Mesothelial cell of epicardium (in vitro differentiated cells): Measurements from ENCODE around the gene PSAPL1. TPM values are rescaled to one million over a fixed set of nuclear protein-coding genes. Genes with fewer than 3 reads are reported as not detected.
"Not testable (repeated sequence)": the region's sequence is repeated elsewhere in the genome, so short reads cannot be mapped to it uniquely, and the experiment has no call there.

Source experiments
- DNase-seq, 2 experiments: peaks; one replicate each; pipeline ENCODE4 v3.0.0; 2021; ENCODE audit warnings: low spot score in 2 of 2; ENCODE audit not compliant: unreplicated experiment in 2 of 2
- H3K27ac Mint-ChIP-seq: 2 replicates; pipeline ENCODE4 v1.8.0; 2021; ENCODE audit warnings: mixed read lengths
- H3K27me3 Mint-ChIP-seq: 2 replicates; pipeline ENCODE4 v1.8.0; 2021; ENCODE audit warnings: low read depth, mixed read lengths
- H3K36me3 Mint-ChIP-seq: 2 replicates; pipeline ENCODE4 v1.8.0; 2021; ENCODE audit warnings: mixed read lengths
- H3K4me1 Mint-ChIP-seq: 2 replicates; pipeline ENCODE4 v1.8.0; 2021; ENCODE audit warnings: mixed read lengths
- H3K4me3 Mint-ChIP-seq: 2 replicates; pipeline ENCODE4 v1.8.0; 2021; ENCODE audit warnings: mild to moderate bottlenecking, moderate library complexity, mixed read lengths
- H3K9me3 Mint-ChIP-seq: 2 replicates; pipeline ENCODE4 v1.8.0; 2021; ENCODE audit warnings: mixed read lengths
- total RNA-seq: library from RNA; stranded (reverse); gene quantifications from 3 replicates; pipeline ENCODE4 v1.2.1, GENCODE V29; 2021
- TF ChIP-seq, protein P1 (sequence below): fragments of 200-600 bp; sonication (generic); IDR thresholded peaks from one replicate; pipeline ENCODE4 v1.5.0; 2021; ENCODE audit warnings: antibody characterized with exemption; ENCODE audit not compliant: unreplicated experiment

PSAPL1 gene
- total RNA-seq, 1 donor from 2014 or later: not detected

DNA sequence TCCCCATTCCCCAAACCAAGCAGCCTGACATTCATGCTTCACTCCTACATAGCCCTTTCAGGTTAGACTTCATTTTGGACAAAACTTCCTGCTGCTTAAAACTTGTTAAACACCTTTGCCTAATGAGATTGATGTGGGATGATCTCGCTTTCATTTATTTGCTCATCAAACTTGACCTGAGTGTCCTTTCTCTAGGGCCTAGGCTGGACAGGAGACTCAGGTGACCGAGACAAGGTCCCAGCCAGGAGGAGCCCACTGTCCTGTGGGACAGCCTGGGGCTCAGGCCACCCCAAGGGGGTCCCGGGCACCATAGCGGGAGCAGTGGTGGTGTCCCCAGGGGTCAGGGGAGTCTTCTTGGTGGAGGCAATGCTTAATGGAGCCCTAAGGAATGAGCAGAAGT, 23.7 kb upstream of the PSAPL1 start:
- Mint-ChIP-seq H3K27ac (no peak overlapping the region), H3K4me3 (no peak overlapping the region), H3K36me3 (no peaks in the 10 kb centered on the region), H3K27me3 (no peaks in the 10 kb centered on the region), H3K9me3 (no peaks in the 10 kb centered on the region), H3K4me1 (peaks cover 11% of the 10 kb centered on the region)
- no peak for DNase-seq
- TF ChIP-seq, protein P1, sequence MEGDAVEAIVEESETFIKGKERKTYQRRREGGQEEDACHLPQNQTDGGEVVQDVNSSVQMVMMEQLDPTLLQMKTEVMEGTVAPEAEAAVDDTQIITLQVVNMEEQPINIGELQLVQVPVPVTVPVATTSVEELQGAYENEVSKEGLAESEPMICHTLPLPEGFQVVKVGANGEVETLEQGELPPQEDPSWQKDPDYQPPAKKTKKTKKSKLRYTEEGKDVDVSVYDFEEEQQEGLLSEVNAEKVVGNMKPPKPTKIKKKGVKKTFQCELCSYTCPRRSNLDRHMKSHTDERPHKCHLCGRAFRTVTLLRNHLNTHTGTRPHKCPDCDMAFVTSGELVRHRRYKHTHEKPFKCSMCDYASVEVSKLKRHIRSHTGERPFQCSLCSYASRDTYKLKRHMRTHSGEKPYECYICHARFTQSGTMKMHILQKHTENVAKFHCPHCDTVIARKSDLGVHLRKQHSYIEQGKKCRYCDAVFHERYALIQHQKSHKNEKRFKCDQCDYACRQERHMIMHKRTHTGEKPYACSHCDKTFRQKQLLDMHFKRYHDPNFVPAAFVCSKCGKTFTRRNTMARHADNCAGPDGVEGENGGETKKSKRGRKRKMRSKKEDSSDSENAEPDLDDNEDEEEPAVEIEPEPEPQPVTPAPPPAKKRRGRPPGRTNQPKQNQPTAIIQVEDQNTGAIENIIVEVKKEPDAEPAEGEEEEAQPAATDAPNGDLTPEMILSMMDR: no peak

DNA sequence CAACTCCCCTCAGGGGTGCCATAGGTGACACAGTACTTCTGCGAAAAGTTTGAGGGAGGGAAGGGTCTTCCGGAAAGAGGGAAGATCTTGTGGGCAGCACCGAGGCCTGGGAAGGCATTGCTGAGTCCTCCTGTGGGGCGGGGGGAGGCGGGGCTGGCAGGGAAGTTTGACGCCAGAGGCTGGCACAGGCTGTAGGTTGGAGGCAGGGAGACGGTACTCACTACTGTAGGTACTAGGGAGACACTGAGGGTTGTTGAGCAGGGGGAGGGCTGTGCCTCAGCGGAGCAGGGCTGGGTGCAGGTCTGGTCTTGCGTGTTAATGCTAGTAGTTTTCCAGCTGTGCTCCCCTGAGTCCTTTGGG, 23.3 kb upstream of the PSAPL1 start:
- Mint-ChIP-seq H3K27me3 (no peaks in the 10 kb centered on the region), H3K36me3 (no peaks in the 10 kb centered on the region), H3K9me3 (no peaks in the 10 kb centered on the region), H3K4me1 (peaks cover 11% of the 10 kb centered on the region), H3K4me3 (no peak overlapping the region), H3K27ac (no peak overlapping the region)
- TF ChIP-seq, protein P1: no peak
- DNase-seq: no peak

DNA sequence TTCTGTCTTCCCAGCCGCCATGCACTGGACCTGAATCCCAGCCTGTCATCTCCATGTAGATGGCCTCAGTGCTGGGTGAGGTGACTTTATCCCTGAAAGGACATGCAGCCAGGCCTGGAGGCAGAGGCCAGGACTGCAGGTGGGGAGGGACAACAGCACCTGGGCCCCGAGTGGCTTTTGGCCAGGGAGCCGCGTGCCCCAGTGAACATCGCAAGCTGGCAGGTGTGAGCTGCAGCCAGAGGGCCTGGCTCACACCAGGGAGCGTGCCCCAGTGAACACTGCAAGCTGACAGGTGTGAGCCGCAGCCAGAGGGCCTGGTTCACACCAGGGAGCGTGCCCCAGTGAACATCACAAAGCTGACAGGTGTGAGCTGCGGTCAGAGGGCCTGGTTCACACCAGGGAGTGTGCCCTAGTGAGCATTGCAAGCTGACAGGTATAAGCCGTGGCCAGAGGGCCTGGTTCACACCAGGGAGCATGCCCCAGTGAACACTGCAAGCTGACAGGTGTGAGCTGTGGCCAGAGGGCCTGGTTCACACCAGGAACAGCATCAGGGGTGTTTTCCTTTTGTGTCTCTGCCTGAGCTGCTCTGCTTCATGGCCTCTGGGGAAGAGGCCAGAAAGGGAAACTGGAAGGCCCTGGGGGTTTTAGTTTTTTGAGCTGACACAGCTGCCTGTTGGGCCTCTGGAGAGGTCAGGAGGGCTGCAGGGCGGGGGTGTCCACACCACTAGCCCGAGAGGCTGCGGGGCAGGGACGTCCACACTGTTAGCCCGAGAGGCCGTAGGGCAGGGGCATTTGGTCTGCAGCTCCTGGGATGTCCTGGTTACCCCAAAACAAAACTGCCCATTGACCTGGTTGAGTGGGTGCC, 22.7 kb upstream of the PSAPL1 start:
- TF ChIP-seq, protein P1: no peak
- DNase-seq: no peak
- Mint-ChIP-seq H3K9me3 (no peaks in the 10 kb centered on the region), H3K4me1 (peaks cover 11% of the 10 kb centered on the region), H3K4me3 (no peak overlapping the region), H3K27ac (no peak overlapping the region), H3K27me3 (no peaks in the 10 kb centered on the region), H3K36me3 (no peaks in the 10 kb centered on the region)

DNA sequence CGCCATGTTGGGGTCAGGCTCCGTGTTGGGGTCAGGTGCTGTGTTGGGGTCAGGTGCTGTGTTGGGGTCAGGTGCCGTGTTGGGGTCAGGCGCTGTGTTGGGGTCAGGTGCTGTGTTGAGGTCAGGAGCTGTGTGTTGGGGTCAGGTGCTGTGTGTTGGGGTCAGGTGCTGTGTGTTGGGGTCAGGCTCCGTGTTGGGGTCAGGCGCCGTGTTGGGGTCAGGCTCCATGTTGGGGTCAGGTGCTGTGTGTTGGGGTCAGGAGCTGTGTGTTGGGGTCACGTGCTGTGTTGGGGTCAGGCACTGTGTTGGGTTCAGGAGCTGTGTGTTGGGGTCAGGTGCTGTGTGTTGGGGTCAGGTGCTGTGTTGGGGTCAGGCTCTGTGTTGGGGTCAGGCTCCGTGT, 18.1 kb upstream of the PSAPL1 start:
- DNase-seq, H3K9me3 Mint-ChIP-seq, H3K36me3 Mint-ChIP-seq, H3K27ac Mint-ChIP-seq, H3K27me3 Mint-ChIP-seq, H3K4me1 Mint-ChIP-seq, H3K4me3 Mint-ChIP-seq: not testable (repeated sequence)

DNA sequence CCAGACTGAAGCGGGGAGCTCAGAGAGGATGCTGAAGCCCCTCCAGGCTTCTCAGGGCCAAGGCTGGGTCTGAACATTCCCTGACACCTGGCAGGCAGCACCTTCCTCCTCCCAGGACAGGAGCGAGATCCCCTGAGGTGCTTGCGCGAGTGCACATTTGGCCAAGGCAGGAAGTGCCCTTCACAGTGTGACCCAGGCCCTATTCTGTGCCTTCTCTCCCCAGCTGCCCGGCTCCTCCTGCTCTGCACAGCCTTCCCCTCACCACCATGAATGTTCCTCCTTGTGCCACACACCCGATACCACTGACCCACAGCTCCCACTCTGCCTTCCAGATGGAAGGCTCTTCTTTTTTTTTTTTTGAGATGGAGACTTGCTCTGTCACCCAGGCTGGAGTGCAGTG, 17.1 kb upstream of the PSAPL1 start:
- Mint-ChIP-seq H3K27ac (no peak overlapping the region), H3K4me1 (no peaks in the 10 kb centered on the region), H3K27me3 (peaks cover 15% of the 10 kb centered on the region)

DNA sequence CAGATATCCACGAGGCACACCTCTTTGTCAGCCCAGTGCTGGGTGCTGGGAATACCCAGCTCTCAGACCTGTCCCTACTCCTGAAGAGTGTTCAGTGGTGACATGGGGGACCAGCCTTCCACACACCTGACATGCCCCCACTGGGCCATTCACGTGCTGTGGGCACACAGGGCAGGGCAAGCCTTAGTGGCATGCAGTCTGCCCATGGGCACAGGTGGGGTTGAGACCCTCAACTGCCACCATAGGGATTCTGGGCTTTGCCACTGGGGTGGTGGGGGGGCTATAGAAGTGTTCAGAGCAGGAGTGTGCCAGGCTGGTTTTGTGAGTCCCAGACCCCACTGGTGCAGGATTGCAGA, 16.7 kb upstream of the PSAPL1 start:
- Mint-ChIP-seq H3K9me3 (no peaks in the 10 kb centered on the region), H3K4me1 (no peaks in the 10 kb centered on the region), H3K4me3 (no peak overlapping the region), H3K27me3 (peaks cover 15% of the 10 kb centered on the region), H3K27ac (no peak overlapping the region), H3K36me3 (no peaks in the 10 kb centered on the region)
- TF ChIP-seq, protein P1: no peak
- no peak for DNase-seq

More for the DNA sequence above, 17.1 kb upstream of the PSAPL1 start:
- Mint-ChIP-seq H3K9me3 (no peaks in the 10 kb centered on the region), H3K4me3 (no peak overlapping the region), H3K36me3 (no peaks in the 10 kb centered on the region)
- DNase-seq: no peak
- TF ChIP-seq, protein P1: no peak
